Inflammatory macrophage treated with lipopolysaccharide for 4 hours (primary cell): ENCODE data around the gene TMEM108.
A peak's percentile ranks its signal among the peaks of the same experiment; 100 is the strongest.

Experiments
- DNase-seq: peaks from one replicate; pipeline ENCODE4 v3.0.0-alpha.2; 2020

The TMEM108 gene

DNA sequence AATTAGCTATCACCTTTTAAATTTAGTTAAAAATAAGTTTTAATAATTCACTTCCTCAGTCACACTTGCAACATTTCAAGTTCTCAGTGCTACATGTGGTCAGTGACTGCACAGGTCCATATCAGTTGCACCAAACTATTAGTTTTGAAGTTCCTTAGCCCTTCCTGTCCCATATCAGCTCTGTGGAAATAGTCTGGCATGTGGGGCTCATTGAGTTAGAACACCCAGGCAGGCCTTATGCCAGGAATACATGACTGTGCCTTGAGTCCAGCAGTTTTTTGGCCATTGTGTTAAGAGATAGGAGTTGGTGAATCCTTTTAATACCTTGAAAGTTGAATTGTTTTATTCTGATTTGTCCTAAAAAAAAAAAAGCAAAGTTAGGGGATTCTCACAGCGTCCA is 207.9 kb downstream of the TMEM108 start:
- DNase-seq = no peak

DNA sequence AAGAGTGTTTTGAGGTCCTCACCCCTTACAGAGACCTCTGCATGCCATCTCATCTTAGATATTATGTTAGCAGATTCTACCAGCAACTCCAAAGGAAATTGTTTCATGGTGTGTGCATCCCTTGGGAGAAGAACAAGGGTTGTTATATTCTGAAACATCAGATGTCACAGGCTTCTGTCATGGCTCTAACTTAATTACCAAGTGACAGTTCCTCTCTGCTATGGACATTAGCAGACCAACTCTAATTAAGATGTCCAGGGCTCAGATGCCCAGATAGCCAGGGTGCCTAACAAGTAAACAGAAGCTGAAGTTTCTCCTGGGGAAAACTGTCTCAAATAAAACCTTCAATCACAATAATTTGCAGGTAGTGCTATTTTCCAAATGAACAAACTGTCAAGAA is 208.6 kb downstream of the TMEM108 start:
- no peak for DNase-seq

DNA sequence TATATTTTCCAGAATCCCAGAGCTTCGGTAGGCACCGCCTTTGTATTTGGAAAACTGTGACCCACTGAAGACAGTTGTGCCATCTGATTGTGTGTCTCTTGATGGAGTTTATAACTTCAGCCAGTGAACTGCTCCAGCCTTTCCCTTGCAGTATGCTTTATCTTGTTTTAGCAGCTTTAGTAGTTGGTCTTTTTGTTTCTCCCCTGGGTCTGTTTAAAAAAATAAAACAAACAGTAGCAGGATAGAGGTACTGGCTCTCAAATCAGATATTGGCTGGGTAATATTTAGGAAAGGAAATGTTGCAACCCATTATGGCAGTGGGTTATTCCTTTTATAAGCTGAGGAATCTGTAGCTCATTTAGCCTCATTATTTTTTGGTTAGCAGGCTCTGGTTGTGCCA is 210.2 kb downstream of the TMEM108 start:
- DNase-seq = no peak

DNA sequence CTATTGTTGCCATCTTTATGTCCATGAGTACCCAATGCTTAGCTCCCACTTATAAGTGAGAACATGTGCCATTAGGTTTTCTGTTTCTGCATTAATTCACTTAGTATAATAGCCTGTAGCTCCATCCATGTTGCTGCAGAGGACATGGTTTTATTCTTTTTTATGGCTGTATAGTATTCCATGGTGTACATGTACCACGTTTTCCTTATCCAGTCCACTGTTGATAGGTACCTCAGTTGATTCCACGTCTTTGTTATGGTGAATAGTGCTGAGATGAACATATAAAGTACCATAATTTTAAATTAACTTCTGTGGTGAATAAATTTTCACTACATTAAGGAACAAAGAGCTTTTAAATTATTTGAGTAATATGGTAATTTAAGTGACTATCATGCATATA is 211.3 kb downstream of the TMEM108 start:
- no peak for DNase-seq

DNA sequence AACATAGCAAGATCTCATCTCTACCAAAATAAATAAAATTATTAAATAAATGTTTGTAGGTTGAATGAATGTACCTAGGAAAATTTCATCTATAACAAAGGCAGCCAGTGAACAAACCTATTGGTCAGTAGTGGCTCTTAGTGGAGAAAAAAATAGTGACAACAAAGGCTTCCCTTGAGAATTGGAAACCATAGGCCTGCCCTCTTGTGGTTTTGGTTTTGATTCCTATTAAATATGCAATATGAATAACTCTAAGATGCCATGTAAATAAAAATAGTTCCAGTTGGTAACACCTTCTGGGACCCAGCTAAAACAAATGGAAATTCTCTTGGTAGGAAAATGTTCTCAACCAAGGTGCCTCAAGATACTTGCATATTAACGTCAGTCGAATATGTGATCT is 216.0 kb downstream of the TMEM108 start:
- DNase-seq = no peak

DNA sequence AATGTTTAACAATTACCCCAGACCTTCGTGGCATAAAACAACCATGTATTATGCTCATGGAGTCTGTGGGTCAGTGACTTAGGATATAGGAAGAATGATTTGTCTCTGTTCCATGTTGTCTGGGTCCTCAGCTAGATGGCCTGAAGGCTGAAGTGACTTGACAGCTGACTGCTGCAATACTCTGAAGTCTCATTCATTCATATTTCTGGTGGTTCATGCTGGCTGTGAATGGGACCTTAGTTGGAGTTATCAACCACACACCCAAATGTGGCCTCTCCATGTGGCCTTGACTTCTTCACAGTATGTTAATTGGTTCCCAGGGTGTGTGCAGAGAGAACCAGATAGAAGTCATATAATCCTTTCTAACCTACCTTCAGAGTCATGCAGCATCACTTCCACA is 216.5 kb downstream of the TMEM108 start:
- DNase-seq = no peak

DNA sequence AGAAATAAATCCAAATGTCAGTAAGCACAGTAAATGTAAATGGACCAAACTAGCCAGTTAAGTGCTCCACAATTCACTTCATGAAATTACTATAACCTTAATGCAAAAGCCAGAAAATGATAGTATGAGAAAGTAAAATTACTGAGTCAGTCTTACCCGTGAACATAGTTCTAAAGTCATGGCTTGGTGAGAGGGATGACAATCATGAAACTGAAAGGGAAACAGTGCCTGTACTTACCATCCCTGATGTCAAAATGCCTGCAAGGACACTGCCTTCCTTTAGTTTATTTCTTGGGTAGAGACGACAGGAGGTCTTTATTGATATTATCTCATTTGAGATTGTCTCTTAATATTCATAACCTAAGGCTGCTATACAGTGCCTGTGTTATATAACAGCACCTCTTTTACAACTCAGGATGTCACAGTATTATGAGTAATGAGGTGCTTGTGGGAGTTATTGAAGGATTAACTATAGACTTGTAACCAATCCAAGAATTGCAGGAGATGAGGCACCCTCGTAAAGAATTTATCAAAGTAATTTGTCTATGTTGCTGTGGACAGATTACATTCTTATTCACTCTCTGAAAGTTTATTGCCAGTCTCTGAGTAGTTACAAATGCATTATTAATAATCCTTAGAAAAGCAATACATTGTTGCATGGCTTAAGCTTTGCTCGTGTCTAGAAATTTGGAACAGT is 218.7 kb downstream of the TMEM108 start:
- DNase-seq = peak; percentile 6

DNA sequence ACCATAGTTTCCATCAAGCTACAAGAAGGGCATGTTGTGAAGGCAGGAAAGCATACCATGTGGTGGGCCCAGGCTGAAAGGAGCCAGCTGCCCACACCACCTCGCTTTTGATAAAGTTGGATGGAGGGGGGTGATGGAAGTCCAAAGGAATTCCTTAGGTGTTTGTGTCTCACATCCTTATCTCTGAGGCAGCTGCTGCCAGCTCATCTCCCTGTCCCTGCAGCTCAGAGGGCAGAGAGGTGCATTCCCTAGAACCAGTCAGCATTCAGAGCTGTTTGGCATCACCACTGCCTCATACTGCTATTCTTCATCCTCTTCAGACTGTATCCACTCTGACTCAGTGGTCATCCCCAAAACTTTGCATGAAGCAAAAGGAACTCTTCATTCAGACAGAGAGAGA is 220.2 kb downstream of the TMEM108 start:
- DNase-seq = no peak

DNA sequence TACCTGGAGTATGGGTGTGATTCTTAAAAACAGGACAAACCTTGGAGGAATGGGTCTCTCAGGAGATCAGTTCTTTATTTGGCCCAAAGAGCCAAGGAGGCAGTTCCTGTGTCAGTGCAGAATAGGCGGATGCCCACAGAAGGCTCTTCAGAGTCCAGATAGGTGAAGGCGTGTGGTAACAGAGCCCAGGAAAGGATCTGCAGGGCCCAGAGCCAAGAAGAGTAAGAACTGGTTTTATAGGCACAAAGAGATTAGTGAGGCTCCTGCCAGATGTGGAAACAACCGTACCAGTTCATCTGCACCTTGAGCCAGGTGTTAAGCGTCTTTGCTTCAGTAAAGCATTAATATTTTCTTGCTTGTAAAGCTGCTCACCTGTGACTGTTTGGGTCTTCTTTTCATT is 221.6 kb downstream of the TMEM108 start:
- no peak for DNase-seq

DNA sequence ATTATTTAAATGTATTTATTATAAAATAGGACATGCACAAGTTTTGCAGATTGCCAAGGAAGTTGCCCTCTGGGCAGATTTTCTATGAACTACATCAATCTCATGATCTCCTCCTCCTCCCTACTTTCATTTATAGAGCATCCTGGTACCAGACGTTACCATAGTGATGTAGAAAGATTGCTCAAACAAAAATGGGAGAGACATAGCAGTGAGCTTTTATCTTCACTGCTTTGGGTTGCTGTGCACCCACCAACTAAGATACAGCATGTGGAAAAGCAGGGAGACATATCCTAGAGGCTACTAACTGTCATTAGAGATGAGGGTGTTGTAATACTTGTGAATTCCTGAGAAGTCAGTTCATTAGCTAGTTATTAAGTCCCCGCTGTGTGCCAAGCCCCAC is 224.1 kb downstream of the TMEM108 start:
- no peak for DNase-seq

DNA sequence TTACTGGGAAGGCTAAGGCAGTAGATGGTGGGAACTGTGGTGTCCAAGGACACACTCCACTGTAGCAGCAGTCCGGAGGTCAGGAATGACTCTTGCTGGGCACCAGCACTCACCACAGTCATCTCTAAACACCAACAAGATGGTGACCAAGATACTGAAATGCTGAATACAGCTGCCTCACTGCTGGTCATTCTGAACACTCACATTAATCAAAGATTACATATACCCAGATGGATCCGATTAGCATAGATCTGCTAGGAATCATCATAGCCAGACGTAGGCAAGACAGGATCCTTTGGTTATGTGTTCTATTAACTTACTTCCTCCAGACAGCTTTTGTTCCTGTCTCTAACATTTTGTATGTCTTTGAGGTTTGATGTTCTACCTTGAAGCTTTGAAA is 226.7 kb downstream of the TMEM108 start:
- DNase-seq = no peak

DNA sequence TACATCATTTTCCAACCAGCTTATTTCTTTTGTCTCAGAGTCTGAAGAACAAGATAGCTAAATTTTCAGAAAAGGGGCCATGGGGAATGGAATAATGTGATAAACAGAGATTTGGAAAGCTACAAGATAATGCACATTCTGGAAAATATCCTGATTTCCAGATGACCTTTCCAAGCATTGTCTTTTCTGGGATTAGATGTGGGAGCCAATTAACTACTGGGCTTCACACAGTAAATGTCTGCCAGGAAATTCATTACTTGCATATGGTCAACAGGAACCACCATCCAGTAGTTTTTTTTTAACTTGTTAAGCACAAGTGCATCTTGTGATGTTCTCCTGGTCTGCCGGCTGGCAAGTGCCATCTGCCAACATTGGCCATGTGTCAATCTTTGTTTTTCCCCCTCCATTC is 230.5 kb downstream of the TMEM108 start:
- DNase-seq = no peak

DNA sequence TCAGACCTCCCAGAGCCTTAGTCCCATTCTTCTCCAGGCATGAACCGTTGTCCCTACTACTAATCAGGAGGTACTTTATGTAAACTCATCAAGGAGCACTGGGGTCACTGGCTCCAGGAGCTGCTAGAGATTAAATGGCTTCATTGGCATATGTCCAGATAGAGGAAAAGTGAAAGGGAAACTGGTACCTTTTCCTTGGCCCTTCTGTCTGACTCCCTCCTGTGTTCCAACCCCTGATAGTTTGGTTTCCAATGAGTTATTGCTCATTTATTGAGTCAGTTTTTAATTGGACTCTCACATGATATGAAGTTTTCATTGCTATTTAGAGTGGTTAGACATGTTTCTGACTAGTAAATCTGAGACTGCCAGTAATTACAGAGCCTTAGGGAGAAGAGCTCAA is 231.2 kb downstream of the TMEM108 start:
- no peak for DNase-seq

DNA sequence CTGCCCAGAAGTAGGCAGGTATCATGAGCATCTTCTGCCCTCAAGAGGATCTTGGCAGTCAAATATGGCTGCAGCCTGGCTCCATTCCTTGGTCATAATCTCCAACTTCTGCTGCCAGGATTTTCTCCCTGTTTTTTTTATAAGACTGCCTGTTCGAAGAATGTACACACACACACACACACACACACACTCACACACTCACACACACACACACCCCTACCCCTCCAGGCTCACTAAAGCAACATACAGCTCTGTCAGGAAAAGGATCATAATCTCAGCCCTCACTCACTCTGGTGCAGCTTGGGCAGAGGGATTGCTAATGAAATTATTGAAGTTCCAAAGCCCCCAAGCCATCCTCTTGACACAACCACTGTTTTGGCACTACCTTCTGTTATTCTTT is 232.4 kb downstream of the TMEM108 start:
- no peak for DNase-seq

DNA sequence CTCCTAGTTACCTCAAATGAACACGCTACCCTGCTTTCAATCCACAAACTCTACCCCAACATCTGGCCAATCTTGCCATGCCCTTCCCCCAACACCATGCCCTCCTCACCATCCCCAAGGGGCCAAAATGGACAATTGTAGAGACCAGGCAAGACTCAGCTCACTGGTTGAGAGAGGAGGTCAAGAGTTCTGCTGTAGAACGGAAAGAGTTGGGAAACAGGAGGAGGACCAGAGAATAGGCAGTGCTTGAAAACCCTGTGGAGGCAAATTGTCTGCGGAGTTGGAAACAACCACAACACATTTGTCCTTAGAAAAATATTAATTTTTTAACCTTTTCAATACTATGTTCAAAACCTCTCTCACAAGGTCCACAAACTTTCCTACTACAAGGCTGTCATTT is 232.9 kb downstream of the TMEM108 start:
- no peak for DNase-seq

DNA sequence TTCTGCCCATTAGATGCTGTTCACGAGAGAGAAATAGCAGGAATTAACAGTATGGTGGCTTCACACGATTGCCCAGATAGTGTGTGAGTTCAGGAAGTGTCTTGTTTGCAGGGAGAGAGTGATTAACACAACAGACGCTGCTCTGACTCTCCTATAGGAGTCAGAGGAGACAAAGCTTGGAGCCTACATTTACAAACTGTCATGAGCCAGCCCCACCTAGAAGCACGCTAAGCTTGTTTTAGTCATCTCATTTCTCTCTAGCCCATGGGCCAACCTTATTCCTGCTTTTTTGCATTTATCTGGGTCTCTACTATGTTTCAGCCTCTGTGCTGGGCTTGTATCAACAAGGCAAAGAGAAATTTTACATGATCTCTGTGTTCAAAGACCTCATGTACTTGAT is 233.3 kb downstream of the TMEM108 start:
- DNase-seq = no peak

DNA sequence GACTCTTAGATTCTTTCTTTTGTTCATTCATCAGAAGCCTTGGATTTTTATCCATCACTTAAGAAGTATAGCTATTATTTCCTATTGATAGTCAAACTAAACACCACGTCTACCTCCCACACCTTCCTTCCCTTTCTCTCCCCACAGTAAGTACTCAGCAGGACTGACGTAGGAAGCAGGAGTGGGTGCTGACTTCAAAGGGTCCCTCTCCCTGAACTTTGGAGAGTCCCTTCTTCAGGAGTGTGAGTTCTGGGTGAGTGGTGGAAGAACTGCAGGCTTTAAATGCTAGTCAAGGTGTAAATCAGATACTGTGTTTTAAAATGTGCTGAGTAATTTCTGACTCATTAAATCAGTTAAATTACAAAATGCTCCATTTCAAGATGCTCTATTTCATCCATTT is 235.2 kb downstream of the TMEM108 start:
- no peak for DNase-seq

DNA sequence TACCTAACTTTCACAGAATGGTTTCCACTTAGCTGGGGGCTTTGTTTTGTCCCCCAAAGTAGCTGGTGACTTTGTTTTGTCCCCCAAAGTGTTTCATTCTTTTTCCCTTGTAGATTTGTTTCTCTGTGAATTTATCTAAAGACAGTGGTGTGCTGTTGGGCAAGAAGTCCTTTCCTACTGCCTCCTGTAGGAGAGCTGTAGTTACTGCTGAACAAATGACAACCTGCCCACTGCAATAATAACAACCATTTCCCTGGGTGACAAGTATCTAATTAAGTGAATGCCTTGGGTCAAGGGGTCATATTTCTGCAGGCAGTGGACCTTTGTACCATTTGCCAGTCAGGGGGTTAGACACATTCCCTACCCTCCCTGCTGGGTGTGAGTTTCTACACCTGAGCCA is 236.3 kb downstream of the TMEM108 start:
- DNase-seq = no peak

DNA sequence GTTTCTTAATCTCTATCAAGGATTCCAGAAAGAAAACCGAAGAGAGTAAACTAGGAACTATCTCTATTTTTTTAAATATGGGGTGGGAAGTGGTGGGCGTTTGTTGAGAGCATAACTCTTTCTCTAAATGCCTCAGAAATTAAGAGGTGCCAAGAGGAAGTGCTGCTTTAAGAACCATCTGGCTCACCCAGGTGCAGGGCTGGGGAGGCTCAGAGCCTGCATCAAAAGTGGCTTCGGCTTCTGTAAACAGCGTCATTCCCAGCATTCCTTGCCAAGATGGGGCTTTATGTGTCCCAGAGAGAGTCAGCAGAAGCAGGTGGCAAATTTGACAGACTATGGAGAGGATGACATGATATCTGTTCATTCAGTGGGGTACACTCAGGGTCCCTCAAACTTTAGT is 238.4 kb downstream of the TMEM108 start:
- no peak for DNase-seq

DNA sequence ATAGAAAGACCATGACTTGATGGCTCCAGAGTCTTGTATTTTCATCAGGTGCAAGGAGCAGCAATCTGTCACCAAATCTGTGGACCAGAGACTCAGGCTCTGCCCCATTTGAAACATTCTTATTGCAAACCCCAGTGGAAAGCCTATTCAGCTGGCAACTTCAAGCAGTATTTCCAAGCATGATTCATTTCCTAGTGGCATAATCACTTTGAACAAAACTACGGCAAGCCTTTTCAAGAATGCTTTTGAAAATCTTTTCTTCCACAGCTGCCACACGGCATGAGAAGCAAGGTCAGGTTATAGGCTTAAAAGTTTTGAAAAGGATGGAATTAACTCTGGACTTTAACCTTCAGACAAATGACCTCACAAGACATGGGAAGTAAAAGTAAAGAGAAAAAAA is 239.6 kb downstream of the TMEM108 start:
- no peak for DNase-seq

DNA sequence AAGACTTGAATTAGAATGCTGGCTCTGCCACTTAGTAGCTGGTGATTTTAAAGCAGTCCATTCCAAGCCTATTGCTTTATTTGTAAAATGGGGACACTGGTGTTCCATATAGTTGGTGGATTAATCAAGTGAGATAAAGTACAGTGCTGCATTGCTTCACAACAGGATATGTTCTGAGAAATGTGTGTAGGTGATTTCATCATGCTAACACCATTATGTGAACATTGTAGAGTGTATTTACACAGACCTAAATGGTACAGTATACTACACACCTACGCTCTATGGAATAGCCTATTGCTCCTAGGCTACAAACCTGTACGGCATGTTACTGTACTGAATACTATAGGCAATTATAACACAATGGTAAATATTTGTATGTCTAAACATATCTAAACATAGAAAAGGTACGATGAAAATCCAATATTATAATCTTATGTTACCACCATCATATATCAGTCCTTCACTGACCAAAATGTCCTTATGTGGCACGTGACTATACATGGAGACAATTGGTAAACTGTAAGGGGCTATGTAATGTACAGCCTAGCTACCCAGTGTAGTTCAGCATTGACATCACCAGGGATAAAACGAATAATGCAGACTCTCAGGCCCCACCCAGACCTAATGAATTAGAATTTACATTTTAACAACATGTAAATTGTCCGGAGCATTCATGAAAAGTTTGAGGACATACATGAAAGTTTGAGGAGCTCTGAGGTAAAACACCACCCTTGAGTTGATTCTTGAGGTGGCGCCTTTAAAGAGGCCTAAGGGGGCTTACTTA is 240.3 kb downstream of the TMEM108 start:
- no peak for DNase-seq

DNA sequence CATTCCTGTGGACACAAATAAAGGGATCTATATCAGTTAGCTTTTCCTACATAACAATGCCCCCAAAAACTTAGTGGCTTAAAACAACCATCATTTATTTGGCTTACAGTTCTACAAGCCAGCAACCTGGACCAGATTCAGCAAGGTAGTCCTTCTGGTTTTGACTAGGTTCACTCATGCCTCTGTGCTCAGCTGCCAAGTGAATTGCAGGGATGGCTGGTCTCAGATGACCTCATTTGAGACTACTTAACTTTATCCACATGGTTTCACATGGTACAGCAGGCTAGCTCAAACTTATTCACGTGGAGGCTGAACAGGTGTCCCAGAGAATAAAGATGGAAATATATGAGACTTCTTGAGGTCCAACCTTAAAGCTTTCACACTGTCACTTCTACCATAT is 242.4 kb downstream of the TMEM108 start:
- no peak for DNase-seq

DNA sequence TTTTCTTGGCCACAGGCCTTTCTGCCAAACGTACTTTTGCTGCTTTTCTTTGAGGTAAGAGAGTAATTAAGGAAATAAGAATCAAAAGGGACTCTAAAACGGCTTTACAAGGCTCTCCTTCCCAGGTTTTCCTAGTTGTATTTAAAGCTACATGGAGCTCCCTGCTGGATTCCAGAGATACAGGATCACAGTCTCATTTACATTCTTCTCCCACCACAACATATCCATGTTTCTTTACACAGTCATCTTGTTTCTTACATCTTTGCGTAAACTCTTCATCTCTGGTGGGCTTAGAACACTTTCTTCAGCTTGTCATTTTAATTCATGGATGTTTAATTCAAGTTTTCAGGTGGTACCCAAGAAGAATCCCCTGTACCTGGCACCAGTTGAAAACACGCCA is 244.0 kb downstream of the TMEM108 start:
- DNase-seq = no peak

DNA sequence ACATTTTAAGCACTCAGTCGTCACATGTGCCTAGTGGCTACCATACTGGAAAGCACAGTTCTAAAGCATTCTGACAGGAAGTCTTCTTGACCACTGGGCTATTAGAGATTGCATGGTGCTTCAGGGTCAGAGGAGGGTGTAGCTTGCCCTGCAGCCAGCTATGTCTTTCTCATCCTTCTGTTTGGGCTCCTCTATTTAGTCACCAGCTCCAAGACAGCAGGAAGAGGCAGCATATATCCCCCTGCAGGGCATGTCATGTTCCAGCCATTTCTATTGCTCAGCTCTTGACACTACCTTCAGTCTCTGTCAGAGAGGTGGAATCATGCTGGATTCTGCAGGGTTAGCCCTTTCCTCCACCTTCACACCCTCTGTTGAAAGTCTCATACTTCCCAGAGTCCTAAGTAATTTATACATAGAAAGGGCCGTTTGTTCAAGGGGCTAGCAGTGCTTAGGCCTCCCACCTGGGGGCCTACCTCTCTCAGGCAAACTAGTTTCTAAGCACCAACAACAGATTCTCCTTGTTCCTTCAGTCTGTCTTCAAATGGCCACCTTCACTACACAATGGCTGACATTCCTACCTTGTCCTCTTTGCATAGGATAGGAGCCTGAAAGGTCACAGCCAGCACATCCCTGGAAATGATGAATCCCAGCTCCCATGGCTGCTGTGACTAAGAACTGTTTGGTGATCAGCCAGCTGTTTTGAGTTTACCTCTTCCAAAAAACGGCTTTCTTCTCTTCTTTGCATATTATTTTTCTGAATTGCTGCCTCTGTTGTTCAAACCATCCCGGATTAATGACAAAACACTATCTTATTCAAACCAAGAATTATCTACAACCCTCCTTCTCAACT is 246.0 kb downstream of the TMEM108 start:
- no peak for DNase-seq
